ENCODE data around the gene MAMDC2. TPM values are rescaled to one million over a fixed set of nuclear protein-coding genes. Genes with fewer than 3 reads are reported as not detected.

Gene MAMDC2
- total and polyA plus RNA-seq, 2 donors (not counting 1 experiment from before 2014, with no cell fraction given), result not detected

DNA sequence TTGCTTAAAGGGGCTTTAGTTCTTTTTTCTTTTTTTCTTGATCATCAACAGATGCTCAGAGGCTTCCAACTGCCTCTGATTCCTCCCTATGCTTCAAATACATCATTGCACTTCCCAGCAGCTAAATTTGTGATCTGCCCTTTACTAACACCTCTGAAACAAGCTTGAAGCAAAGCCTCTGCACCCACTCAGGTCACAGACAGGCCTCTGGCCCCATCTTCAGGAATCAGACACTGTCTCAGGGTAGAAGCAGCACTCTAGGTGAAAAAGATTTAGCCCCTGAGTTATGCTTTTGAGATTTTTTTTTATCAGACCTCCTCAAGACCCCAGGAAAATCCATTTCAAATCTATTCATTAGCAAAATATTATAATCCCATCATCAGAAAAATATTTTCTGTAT, 91.5 kb downstream of the MAMDC2 start:
- Histone ChIP-seq H3K9ac (ENCODE audit: low read length) (no peak overlapping the region), H3K4me1 (ENCODE audit: control insufficient read depth in 2 of 2, insufficient read depth in 2 of 2, low read length in 2 of 2) (no peaks in the 10 kb centered on the region), H3K4me2 (replicated peaks; ENCODE audit: low read depth, low read length, poor library complexity, severe bottlenecking) (no peak overlapping the region), H2AFZ (ENCODE audit: insufficient read depth, low read depth, low read length, poor library complexity, severe bottlenecking) (no peak overlapping the region), H3K27ac (ENCODE audit: low read length in 2 of 2) (no peak overlapping the region), H3K79me2 (ENCODE audit: control insufficient read depth, insufficient read depth, low read length) (no peaks in the 10 kb centered on the region), H3K9me3 (ENCODE audit: control extremely low read depth in 1 of 3, control insufficient read depth in 2 of 3, insufficient read depth in 1 of 3, low read length in 2 of 3) (no peaks in the 10 kb centered on the region), H3K36me3 (replicated peaks in 1 of 2; ENCODE audit: control extremely low read depth in 1 of 2, control insufficient read depth in 1 of 2, extremely low read depth in 1 of 2, insufficient read depth in 2 of 2, low read length in 1 of 2) (no peaks in the 10 kb centered on the region), H4K20me1 (ENCODE audit: control insufficient read depth, insufficient read depth, low read length, poor library complexity, severe bottlenecking) (no peaks in the 10 kb centered on the region), H3K27me3 (replicated peaks in 1 of 4; ENCODE audit: control extremely low read depth in 1 of 4, control insufficient read depth in 3 of 4, insufficient read depth in 4 of 4, low read length in 3 of 4) (no peaks in the 10 kb centered on the region), H3K4me3 (ENCODE audit: control extremely low read depth in 1 of 5, extremely low read depth in 1 of 5, insufficient read depth in 1 of 5, low read depth in 2 of 5, low read length in 4 of 5) (no peak overlapping the region)
- no peak for DNase-seq
- CTCF ChIA-PET, result interaction anchor here (0.6 kb wide), 1 partner anchor 26 kb away, joined by 3 read pairs; no protein-coding TSS in a partner anchor
- Mint-ChIP-seq H3K27me3 (peaks cover 20% of the 10 kb centered on the region), H3K9me3 (ENCODE audit: insufficient read depth) (no peaks in the 10 kb centered on the region), H3K4me3 (no peak overlapping the region), H3K27ac (no peak overlapping the region), H3K4me1 (no peaks in the 10 kb centered on the region)
- no peak for TF ChIP-seq EZH2 (IDR thresholded peaks at IDR 0.05; ENCODE audit: borderline replicate concordance, insufficient read depth, low read depth, low read length, poor library complexity, severe bottlenecking)
- TF ChIP-seq, protein P1, sequence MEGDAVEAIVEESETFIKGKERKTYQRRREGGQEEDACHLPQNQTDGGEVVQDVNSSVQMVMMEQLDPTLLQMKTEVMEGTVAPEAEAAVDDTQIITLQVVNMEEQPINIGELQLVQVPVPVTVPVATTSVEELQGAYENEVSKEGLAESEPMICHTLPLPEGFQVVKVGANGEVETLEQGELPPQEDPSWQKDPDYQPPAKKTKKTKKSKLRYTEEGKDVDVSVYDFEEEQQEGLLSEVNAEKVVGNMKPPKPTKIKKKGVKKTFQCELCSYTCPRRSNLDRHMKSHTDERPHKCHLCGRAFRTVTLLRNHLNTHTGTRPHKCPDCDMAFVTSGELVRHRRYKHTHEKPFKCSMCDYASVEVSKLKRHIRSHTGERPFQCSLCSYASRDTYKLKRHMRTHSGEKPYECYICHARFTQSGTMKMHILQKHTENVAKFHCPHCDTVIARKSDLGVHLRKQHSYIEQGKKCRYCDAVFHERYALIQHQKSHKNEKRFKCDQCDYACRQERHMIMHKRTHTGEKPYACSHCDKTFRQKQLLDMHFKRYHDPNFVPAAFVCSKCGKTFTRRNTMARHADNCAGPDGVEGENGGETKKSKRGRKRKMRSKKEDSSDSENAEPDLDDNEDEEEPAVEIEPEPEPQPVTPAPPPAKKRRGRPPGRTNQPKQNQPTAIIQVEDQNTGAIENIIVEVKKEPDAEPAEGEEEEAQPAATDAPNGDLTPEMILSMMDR (IDR thresholded peaks at IDR 0.05), result no peak
- no peak for ATAC-seq (ENCODE audit: low read depth)
- POLR2A ChIA-PET, result no interaction called here
- intact Hi-C loops (cut with micrococcal nuclease), result no loop called here

DNA sequence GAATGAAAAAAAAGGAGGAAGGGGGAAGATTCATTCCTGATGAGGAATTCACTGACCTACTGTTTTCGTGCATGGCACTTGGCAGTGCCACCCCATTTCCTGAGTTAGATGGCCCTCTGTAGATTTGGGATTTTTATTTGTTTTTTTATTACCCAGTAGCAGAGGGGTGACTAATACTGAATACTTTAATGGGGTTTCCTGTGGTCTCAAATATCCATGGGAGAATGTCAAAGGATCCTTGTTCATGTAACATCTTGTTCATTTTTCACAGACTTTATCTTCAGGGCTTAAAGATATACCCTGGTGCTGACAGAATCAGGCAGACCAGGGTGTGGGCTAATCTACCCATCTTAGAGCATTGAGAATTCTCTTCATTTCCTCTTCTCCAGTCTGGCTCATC, 93.0 kb downstream of the MAMDC2 start:
- H3K4me3 ChIP-seq (ENCODE audit: control extremely low read depth in 1 of 5, extremely low read depth in 1 of 5, insufficient read depth in 1 of 5, low read depth in 2 of 5, low read length in 4 of 5), result no peak overlapping the region
- H3K4me2 ChIP-seq (replicated peaks; ENCODE audit: low read depth, low read length, poor library complexity, severe bottlenecking), result no peak overlapping the region
- no peak overlapping the region for H3K27ac ChIP-seq (ENCODE audit: low read length in 2 of 2)
- H3K27me3 ChIP-seq (replicated peaks in 1 of 4; ENCODE audit: control extremely low read depth in 1 of 4, control insufficient read depth in 3 of 4, insufficient read depth in 4 of 4, low read length in 3 of 4), result no peaks in the 10 kb centered on the region
- CTCF ChIA-PET, result no interaction called here
- no peaks in the 10 kb centered on the region for H3K4me1 ChIP-seq (ENCODE audit: control insufficient read depth in 2 of 2, insufficient read depth in 2 of 2, low read length in 2 of 2)
- no CpG with 5 or more reads among the region's 1 CpG for WGBS (ENCODE audit: insufficient coverage)
- H3K36me3 ChIP-seq (replicated peaks in 1 of 2; ENCODE audit: control extremely low read depth in 1 of 2, control insufficient read depth in 1 of 2, extremely low read depth in 1 of 2, insufficient read depth in 2 of 2, low read length in 1 of 2), result no peaks in the 10 kb centered on the region
- no peak for TF ChIP-seq EZH2 (IDR thresholded peaks at IDR 0.05; ENCODE audit: borderline replicate concordance, insufficient read depth, low read depth, low read length, poor library complexity, severe bottlenecking)
- TF ChIP-seq, protein P1 (IDR thresholded peaks at IDR 0.05), result no peak
- intact Hi-C loops (cut with micrococcal nuclease), result no loop called here
- peaks cover 20% of the 10 kb centered on the region for H3K27me3 Mint-ChIP-seq
- H3K9me3 ChIP-seq (ENCODE audit: control extremely low read depth in 1 of 3, control insufficient read depth in 2 of 3, insufficient read depth in 1 of 3, low read length in 2 of 3), result no peaks in the 10 kb centered on the region
- H3K9me3 Mint-ChIP-seq (ENCODE audit: insufficient read depth), result no peaks in the 10 kb centered on the region
- no peaks in the 10 kb centered on the region for H4K20me1 ChIP-seq (ENCODE audit: control insufficient read depth, insufficient read depth, low read length, poor library complexity, severe bottlenecking)
- no peaks in the 10 kb centered on the region for H3K79me2 ChIP-seq (ENCODE audit: control insufficient read depth, insufficient read depth, low read length)
- H3K4me1 Mint-ChIP-seq, result no peaks in the 10 kb centered on the region
- no peak overlapping the region for H2AFZ ChIP-seq (ENCODE audit: insufficient read depth, low read depth, low read length, poor library complexity, severe bottlenecking)
- no peak overlapping the region for H3K9ac ChIP-seq (ENCODE audit: low read length)
- H3K4me3 Mint-ChIP-seq, result no peak overlapping the region
- POLR2A ChIA-PET, result no interaction called here
- H3K27ac Mint-ChIP-seq, result no peak overlapping the region
- ATAC-seq (ENCODE audit: low read depth) (no peak), DNase-seq (no peak)

Measured in B cell (primary cell).